Panc1 (cell line): ENCODE measurements around the gene ATP5F1D. TPM values are rescaled to one million over a fixed set of nuclear protein-coding genes. Genes with fewer than 3 reads are reported as not detected.

Source experiments
- ATAC-seq: fragments of 200-7000 bp; cut with Tn5 transposase; 2 replicates; pipeline ENCODE4 v1.9.1; 2020; ENCODE audit warnings: mild to moderate bottlenecking, moderate library complexity
- BruUV-seq: library from RNA; stranded (reverse); fragments of 400-500 nt; replicated peaks from 2 replicates; lab custom pipeline; 2021; lab: Mats Ljungman, UMichigan
- CTCF ChIA-PET: fragments of 300-600 bp; sonication (Branson Sonifier 250); formaldehyde crosslinking; loops from one replicate; lab custom pipeline; 2022; ENCODE audit warnings: antibody characterized with exemption; lab: Charles Lee
- POLR2A ChIA-PET: fragments of 300-600 bp; sonication (Branson Sonifier 250); formaldehyde crosslinking; loops from one replicate; lab custom pipeline; 2022; ENCODE audit warnings: antibody characterized with exemption; lab: Charles Lee
- DNase-seq: peaks from one replicate; pipeline ENCODE4 v3.0.0-alpha.2; 2010; ENCODE audit warnings: low read depth, low spot score
- H3K27ac ChIP-seq: 2 replicates; pipeline ENCODE4 v1.5.1; 2011; ENCODE audit warnings: mild to moderate bottlenecking, low read length, inconsistent platforms
- H3K27me3 ChIP-seq: fragments of 200-500 bp; sonication (Bioruptor generic); 2 replicates; pipeline ENCODE4 v1.6.0; 2014; ENCODE audit warnings: low read length, inconsistent platforms; ENCODE audit not compliant: control insufficient read depth, insufficient read depth
- H3K36me3 ChIP-seq: fragments of 200-500 bp; sonication (Bioruptor generic); 2 replicates; pipeline ENCODE4 v1.5.1; 2014; ENCODE audit warnings: inconsistent platforms, mild to moderate bottlenecking, low read length, moderate library complexity; ENCODE audit not compliant: control insufficient read depth, insufficient read depth
- H3K4me1 ChIP-seq: 2 replicates; pipeline ENCODE4 v1.5.1; 2011; ENCODE audit warnings: inconsistent platforms, mild to moderate bottlenecking, low read length, moderate library complexity; ENCODE audit not compliant: control insufficient read depth, insufficient read depth
- H3K4me3 ChIP-seq, 2 experiments: 2 replicates each; pipeline ENCODE4 v1.5.1; 2011 to 2012; ENCODE audit warnings: low read depth in 2 of 2, low read length in 2 of 2, mild to moderate bottlenecking in 2 of 2, inconsistent platforms in 1 of 2, moderate library complexity in 1 of 2
- H3K9me3 ChIP-seq: fragments of 200-500 bp; sonication (Bioruptor generic); 2 replicates; pipeline ENCODE4 v1.5.1; 2014; ENCODE audit warnings: low read depth, mild to moderate bottlenecking, inconsistent platforms, low read length, moderate library complexity; ENCODE audit not compliant: control insufficient read depth, insufficient read depth
- POLR2AphosphoS5 ChIP-seq: IDR thresholded peaks from 2 replicates; pipeline ENCODE4 v1.6.1; 2012; ENCODE audit warnings: mild to moderate bottlenecking, low read depth, low read length, moderate library complexity
- REST ChIP-seq, 2 experiments: IDR thresholded peaks; 2 replicates each; pipeline ENCODE4 v1.6.1; 2011 to 2012; ENCODE audit warnings: low read depth in 2 of 2, control low read depth in 1 of 2, low read length in 1 of 2, mild to moderate bottlenecking in 1 of 2, moderate library complexity in 1 of 2; ENCODE audit not compliant: insufficient read depth in 1 of 2
- SIN3A ChIP-seq: IDR thresholded peaks from 2 replicates; pipeline ENCODE4 v1.6.1; 2012; ENCODE audit warnings: low read depth, mild to moderate bottlenecking, low read length, moderate library complexity, borderline replicate concordance; ENCODE audit not compliant: insufficient read depth
- TCF7L2 ChIP-seq: IDR thresholded peaks from 2 replicates; pipeline ENCODE4 v1.6.1; 2011; ENCODE audit warnings: mild to moderate bottlenecking, low read depth, low read length, inconsistent platforms
- in situ Hi-C: cut with HindIII; loops from 2 replicates; pipeline ENCODE4 v1.10.0; 2016; ENCODE audit warnings: low sequenced_read_pairs, low pct_unique_long_range_greater_than_20kb
- intact Hi-C: fragments of 100-400 bp; cut with micrococcal nuclease; formaldehyde crosslinking; loops from one replicate; pipeline ENCODE4 v1.10.0; 2022; ENCODE audit not compliant: unreplicated experiment
- total RNA-seq: library from RNA; stranded (reverse); gene quantifications from one replicate; pipeline ENCODE4 v1.2.1, GENCODE V29; 2021; ENCODE audit not compliant: unreplicated experiment
- TF ChIP-seq, protein P1 (sequence below): fragments of 450-650 bp; IDR thresholded peaks from 2 replicates; pipeline ENCODE4 v1.5.1; 2017; ENCODE audit warnings: mild to moderate bottlenecking

ATP5F1D gene
- total RNA-seq, 1 experiment from 2014 or later: 218 TPM

GRCh38 chr19:1290703-1291651 lies 49.4 kb downstream of the ATP5F1D start:
- Histone ChIP-seq H3K36me3 (no peaks in the 10 kb centered on the region), H3K27me3 (no peaks in the 10 kb centered on the region), H3K9me3 (no peaks in the 10 kb centered on the region), H3K27ac (no peak overlapping the region), H3K4me1 (peaks cover 16% of the 10 kb centered on the region), H3K4me3 (no peak overlapping the region)
- POLR2A ChIA-PET: no interaction called here
- BruUV-seq: no TSS peak
- no peak for ATAC-seq
- CTCF ChIA-PET: interaction anchor here (0.7 kb wide), 2 partner anchors 12 to 181 kb away, joined by 3 to 9 read pairs; no protein-coding TSS in a partner anchor
- TF ChIP-seq SIN3A (no peak), TCF7L2 (no peak), POLR2AphosphoS5 (no peak), REST (IDR thresholded peaks at IDR 0.05; ENCODE audit: insufficient read depth in 1 of 2, low read depth in 2 of 2, low read length in 1 of 2) (no peak)
- TF ChIP-seq, protein P1, sequence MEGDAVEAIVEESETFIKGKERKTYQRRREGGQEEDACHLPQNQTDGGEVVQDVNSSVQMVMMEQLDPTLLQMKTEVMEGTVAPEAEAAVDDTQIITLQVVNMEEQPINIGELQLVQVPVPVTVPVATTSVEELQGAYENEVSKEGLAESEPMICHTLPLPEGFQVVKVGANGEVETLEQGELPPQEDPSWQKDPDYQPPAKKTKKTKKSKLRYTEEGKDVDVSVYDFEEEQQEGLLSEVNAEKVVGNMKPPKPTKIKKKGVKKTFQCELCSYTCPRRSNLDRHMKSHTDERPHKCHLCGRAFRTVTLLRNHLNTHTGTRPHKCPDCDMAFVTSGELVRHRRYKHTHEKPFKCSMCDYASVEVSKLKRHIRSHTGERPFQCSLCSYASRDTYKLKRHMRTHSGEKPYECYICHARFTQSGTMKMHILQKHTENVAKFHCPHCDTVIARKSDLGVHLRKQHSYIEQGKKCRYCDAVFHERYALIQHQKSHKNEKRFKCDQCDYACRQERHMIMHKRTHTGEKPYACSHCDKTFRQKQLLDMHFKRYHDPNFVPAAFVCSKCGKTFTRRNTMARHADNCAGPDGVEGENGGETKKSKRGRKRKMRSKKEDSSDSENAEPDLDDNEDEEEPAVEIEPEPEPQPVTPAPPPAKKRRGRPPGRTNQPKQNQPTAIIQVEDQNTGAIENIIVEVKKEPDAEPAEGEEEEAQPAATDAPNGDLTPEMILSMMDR: no peak
- intact Hi-C loops (no loop called here), in situ Hi-C loops (no loop called here)
- no peak for DNase-seq

DNA sequence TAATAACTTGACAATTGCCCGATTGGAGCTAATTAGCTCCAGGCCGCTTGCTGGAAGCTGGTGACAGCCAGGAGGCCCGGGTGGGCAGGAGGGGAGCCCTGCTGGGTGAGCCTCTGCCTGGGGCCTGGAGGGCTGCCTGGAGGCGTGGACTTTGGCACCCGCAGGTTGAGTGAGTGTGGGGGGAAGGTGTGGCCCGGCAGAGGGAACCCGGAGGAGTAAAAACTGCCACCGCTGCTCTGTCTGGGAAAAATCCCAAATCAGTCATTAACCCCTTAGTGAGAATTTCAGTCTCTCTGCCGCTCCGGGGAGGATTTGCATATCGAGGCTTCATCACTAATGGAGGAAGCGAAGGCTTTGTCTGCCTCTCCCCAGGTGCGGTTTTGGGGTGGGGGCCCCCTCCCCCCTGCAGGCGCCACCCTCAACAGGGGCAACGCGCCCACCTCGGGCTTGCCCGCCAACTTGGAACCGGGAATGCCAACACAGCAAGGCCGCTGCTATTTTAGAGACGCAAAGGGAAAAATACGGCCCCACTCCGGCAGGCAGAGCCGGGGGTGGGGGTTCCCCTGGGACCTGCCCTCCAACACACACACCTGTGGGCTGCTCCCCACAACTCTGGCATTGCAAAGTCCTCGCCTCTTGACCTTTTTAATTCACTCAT lies 50.3 kb downstream of the ATP5F1D start:
- DNase-seq (no peak), ATAC-seq (no peak)
- H3K4me3 ChIP-seq: no peak overlapping the region
- no peak overlapping the region for H3K27ac ChIP-seq
- no TSS peak for BruUV-seq
- intact Hi-C loops: no loop called here
- CTCF ChIA-PET: interaction anchor here (0.7 kb wide), 2 partner anchors 12 to 180 kb away, joined by 3 to 9 read pairs; no protein-coding TSS in a partner anchor
- POLR2A ChIA-PET: no interaction called here
- H3K4me1 ChIP-seq: peaks cover 16% of the 10 kb centered on the region
- in situ Hi-C loops: no loop called here
- no peaks in the 10 kb centered on the region for H3K27me3 ChIP-seq
- no peak for TF ChIP-seq TCF7L2
- TF ChIP-seq SIN3A: no peak
- TF ChIP-seq, protein P1: no peak
- TF ChIP-seq REST (IDR thresholded peaks at IDR 0.05; ENCODE audit: insufficient read depth in 1 of 2, low read depth in 2 of 2, low read length in 1 of 2): no peak
- TF ChIP-seq POLR2AphosphoS5: no peak
- no peaks in the 10 kb centered on the region for H3K36me3 ChIP-seq
- no peaks in the 10 kb centered on the region for H3K9me3 ChIP-seq
